GM12872 (cell line): ENCODE results near the gene DEGS2.

ENCODE experiments used
- CTCF ChIP-seq: IDR thresholded peaks from 3 replicates; pipeline ENCODE4 v1.5.1; 2011; ENCODE audit warnings: low read depth, mild to moderate bottlenecking, low read length, moderate library complexity; ENCODE audit not compliant: insufficient read depth

DEGS2 gene

GRCh38 chr14:100147181-100147631 lies 12.2 kb downstream of the DEGS2 start:
- TF ChIP-seq CTCF, result 0 out of 3 replicates have a peak, but pooled peaks have one; percentile 5

GRCh38 chr14:100146531-100147091 lies 12.8 kb downstream of the DEGS2 start:
- 0 out of 3 replicates have a peak, but pooled peaks have one; percentile 18 for TF ChIP-seq CTCF

- no peak for TF ChIP-seq CTCF
These were observed 13.6 kb downstream of the DEGS2 start for GRCh38 chr14:100145682-100146464.

DNA sequence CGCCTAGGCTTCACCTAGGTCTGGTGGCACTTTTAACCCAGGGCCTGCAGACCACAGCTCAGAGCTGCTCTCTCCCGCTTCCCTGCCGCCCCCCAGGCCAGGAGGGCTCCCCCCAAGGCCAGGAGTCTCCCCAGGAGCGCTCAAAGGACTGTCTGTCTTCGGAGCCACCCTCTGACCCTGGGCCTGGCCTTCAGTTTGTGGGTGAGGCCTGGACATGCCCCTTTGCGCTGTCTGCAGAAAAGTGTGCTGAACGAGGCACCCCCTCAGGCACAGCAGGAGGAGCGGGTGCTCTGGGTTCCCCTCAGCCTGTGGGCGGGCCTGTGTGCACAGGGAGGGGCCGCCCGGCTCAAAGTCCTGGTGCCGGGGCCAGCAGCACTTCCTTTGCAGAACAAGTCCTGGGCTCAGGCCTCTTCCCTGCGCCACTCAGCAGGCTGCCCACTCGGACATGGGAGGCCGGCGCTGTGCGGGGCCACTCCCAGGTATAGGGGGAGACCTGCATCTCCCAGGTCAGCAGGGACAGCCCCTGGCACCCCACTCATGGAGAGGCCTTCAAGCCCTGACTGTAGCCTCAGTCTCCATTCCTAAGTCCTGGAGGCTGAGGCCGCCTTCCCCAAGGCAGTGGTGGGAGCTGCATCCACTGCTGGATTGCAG lies 14.3 kb downstream of the DEGS2 start:
- TF ChIP-seq CTCF, result no peak

GRCh38 chr14:100144645-100144995 lies 14.8 kb downstream of the DEGS2 start:
- no peak for TF ChIP-seq CTCF

DNA sequence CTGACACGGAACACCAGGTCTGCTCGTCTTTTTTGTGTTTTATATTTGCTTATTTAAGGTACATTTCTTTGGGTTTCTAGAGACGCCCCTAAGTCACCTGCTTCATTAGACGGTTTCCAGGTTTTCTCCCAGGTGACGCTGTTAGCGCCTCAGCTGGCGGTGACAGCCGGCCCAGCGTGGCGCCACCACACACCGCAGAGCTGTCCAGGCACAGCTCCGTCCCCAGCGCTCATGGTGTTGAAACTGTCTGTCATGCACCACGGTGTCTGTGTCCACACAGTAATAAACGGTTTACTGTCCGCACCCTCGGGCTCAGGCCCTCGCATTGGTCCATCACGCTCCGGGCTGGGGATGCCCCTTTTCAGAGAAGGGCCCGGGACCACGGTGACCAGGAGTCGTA lies 15.5 kb downstream of the DEGS2 start:
- TF ChIP-seq CTCF, result no peak

DNA sequence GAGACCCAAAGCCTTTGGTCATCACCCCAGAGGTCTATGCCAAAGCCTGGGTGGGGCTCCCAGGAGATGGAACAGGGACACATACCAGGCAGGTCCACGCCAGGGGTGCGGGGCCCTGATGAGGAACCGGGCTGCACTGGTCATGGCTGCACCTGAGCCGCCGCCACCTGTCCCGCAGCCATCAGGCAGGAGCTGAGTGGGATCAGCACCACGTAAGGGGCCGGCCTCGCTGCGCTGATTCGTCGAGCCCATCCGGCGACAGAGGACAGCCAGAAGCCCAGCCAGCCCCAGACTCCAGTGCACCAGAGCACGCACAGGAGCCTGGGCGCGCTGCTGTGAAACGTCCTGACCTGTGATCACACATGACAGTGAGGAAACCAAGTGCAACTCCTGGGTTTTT lies 15.9 kb downstream of the DEGS2 start:
- TF ChIP-seq CTCF, result no peak
